HG03060 (cell line): ENCODE results near the gene B3GAT1.
"Not testable (repeated sequence)": the region's sequence is repeated elsewhere in the genome, so short reads cannot be mapped to it uniquely, and the experiment has no call there.

Experiments
- ATAC-seq: cut with Tn5 transposase; IDR thresholded peaks from one replicate; pipeline ENCODE4 v1.9.1; 2021; ENCODE audit warnings: low read depth, moderate number of reproducible peaks; ENCODE audit not compliant: unreplicated experiment

Gene B3GAT1

DNA sequence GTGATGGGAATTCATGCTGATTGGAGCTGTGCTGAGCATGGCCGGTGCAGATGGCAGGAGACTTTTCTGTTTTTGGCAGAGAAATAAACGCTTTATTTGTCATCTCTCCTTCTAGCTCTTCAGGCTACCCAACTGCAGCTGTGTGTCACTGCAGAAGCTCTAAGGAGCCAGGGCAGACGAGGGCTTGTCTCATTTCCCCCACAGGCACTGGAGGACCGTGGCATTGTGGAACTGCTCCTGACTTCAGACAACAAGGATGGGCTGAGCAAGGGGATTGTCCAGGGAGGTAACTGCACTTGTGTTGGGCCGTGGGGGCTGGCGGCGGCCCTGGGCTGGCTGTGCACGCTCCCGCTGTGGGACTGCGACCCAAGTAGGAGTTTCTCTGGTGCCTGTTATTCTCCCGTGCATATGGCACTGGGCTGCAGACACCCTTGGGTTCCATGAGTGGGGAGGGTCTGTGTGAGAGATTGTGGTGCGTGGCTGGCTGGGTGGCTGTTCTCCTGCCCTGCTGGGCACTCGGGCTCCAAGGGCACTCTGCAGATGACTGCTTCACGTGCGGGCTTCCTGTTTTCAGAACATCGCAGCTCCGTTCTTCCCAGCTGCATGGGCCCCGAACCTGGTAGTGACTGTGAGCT lies 53.1 kb downstream of the B3GAT1 start:
- ATAC-seq = no peak

GRCh38 chr11:134358165-134358855 lies 53.7 kb downstream of the B3GAT1 start:
- no peak for ATAC-seq

DNA sequence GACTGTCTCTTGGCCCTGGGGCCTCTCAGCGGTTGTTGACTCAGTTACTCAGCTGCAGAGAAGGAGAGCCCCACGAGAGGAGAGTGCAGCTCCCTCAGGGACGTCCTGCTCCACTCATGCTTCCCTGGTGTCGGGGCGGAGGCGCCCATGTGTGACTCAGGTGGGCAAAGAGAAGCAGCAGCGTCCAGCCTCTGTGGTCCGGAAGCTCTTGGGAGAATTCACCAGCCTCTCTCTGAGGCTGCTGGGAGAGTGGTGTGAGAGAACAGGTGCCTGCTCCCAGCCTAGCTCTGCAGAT lies 54.5 kb downstream of the B3GAT1 start:
- no peak for ATAC-seq

- ATAC-seq = no peak
These were observed 55.1 kb downstream of the B3GAT1 start for GRCh38 chr11:134356656-134357544.

GRCh38 chr11:134355656-134356055 lies 56.4 kb downstream of the B3GAT1 start:
- no peak for ATAC-seq

GRCh38 chr11:134355136-134355535 lies 56.9 kb downstream of the B3GAT1 start:
- ATAC-seq = no peak

GRCh38 chr11:134352111-134352510 lies 59.9 kb downstream of the B3GAT1 start:
- no peak for ATAC-seq

GRCh38 chr11:134350381-134350780 lies 61.7 kb downstream of the B3GAT1 start:
- peak; percentile 71 for ATAC-seq

DNA sequence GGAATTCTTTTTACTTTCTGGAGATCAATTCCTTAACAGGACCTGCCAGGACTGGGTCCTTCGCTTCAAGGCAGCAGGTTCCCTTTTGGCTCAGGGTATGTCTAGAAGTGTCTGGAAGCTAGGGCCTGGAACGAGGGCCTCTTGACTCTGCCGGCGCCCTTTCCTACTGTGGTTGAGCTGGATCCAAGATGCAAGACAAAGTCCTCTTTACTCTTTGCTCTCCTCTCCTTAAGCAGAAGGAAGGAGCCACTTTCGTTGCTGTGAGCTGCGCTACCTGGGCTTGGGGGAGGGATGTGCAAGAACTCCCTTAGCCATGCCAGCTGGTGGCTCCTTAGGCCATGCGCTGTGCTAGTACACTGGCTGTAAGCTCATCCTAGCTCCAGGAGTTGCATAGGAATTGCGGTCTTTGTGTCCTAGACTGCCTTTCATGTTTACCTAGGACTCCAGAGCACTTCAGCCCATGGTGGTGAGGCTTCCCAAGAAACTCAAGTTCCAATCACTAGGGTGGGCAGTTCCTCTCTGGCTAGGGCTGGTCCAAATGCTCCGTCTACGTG lies 62.2 kb downstream of the B3GAT1 start:
- no peak for ATAC-seq

DNA sequence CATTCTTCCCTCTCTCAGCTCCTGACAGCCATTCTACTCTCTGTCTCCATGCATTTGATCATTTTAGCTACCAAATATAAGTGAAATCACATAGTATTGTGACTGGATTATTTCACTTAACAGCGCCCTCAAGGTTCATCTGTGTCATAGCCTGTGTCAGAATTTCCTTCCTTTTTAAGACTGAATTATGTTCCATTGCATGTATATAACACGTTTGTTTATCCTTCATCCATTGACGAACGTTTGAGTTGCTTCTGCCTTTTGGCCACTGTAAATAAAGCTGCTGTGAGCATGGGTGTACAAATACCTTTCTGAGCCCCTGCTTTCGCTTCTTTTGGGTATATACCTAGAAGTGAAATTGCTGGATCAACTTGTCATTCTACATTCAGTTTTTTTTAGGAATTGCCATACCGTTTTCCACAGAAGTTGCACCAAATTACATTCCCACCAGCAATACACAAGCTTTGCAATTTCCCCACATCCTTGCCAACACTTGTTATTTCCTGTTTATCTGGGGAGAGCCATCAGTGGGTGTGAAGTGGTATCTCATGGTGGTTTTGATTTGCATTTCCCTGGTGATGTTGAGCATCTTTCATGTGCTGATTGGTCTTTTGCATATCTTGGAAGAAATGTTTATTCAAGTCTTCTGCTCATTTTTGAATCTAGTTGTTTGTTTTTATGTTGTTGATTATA lies 62.8 kb downstream of the B3GAT1 start:
- ATAC-seq = peak; percentile 49

GRCh38 chr11:134347441-134347840 lies 64.6 kb downstream of the B3GAT1 start:
- ATAC-seq = no peak

- no peak for ATAC-seq
These were observed 65.1 kb downstream of the B3GAT1 start for GRCh38 chr11:134346976-134347350.

- ATAC-seq = no peak
These were observed 65.7 kb downstream of the B3GAT1 start for GRCh38 chr11:134346101-134346975.

- ATAC-seq = no peak
These were observed 66.8 kb downstream of the B3GAT1 start for GRCh38 chr11:134345237-134345550.

GRCh38 chr11:134344497-134345236 lies 67.4 kb downstream of the B3GAT1 start:
- not testable (repeated sequence) for ATAC-seq

DNA sequence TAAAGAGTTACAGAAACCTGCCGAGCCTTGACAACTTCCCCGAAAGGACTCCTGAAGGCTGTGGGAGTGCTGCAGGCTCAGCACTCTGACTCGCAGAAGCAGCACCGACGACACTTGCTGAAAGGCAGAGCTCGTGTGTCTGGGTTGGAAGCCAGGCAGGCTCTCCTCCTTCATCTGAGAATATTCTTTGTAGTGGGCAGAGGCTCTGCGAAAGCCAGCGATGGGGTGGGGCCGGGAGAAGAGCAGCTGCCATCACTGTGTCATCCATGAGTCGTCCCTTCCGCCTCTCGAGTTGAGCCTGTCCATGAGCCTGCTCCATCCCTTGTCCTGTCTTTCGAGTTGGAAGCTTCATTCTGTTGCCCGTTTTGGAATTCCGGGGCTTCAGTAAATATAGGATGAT lies 68.4 kb downstream of the B3GAT1 start:
- no peak for ATAC-seq

DNA sequence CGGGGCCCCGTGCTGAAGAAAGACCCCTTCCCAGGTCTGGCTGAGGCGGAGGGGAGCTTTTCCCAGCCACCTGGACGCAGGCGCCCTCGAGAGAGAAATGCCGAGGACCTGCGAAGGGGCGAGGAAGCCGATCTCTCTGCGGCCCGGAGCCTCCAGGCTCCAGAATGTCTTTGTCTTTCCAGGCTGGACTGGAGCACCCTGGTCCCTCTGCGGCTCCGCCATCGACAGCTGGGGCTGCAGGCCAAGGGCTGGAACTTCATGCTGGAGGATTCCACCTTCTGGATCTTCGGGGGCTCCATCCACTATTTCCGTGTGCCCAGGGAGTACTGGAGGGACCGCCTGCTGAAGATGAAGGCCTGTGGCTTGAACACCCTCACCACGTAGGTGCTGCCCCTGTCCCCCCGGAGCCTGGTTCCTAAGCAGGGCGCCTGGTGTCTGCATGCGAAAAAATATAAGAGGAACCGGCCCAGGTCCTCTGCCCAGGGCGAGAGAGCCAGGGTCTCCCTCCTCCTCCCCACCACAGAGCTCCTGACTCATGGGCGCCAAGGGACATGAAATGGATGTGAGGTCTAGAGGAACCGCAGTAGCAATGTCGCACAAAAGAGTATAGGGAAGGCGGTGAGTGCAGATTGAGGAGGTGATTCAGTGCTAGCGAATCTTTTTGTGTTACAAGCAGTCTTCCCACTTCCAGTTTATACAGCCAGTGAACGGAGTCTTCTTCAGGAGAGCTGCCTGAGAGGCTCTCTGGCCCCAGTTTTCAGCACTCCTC lies 69.3 kb downstream of the B3GAT1 start:
- no peak for ATAC-seq

DNA sequence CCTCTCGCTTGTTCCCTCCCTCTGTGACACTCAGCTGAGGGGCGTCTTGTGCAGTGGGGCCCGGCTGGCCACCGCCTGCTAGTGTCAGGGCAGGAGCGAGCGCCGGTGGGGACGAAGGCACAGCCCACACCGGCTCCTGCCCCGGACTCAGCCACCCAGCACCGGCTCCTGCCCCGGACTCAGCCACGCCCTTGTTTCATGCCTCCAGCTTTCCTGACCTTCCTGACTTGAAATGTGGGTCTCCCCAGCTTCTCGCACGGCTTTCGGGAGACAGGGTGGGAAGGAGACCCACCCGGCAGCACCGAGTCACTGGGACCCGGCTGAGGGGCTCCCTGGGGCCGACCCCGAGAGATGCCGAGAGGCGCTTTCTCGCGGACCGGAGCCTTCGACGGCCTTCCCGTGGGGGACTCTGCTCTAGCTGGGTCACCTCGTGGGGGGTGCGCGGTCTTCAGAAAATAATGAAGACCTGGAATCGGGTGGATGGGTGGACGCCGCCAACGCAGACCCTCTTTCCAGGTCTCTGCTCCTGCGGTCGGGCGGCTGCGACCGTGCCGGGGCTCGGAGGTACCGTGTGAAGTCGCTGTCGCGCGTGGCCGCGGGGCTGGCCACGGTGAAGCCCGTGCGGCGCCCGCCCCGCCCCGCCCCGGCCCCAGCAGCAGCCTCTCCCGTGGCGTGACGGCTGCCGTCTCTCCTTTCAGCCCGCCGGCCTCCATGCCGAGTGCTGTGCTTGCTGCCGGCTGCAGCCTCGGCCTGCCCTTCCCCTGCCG lies 70.1 kb downstream of the B3GAT1 start:
- ATAC-seq = no peak
